NCI-H345 treated with DMSO at 0.1 percent for 48 hours (cell line): ENCODE measurements around the gene ESYT1.
A peak's percentile ranks its signal among the peaks of the same experiment; 100 is the strongest.
"Not testable (repeated sequence)": the region's sequence is repeated elsewhere in the genome, so short reads cannot be mapped to it uniquely, and the experiment has no call there.

ENCODE experiments used
- DNase-seq: peaks from one replicate; lab custom pipeline; 2025; ENCODE audit not compliant: unreplicated experiment; lab: John Stamatoyannopoulos, UW

The ESYT1 gene

GRCh38 chr12:56104109-56104814 is 23.8 kb upstream of the ESYT1 start, which contains the start of gene PA2G4:
TSS of gene PA2G4 (plus strand) at chr12:56104559. CDS start at chr12:56104738, 179 bp downstream.
- peak; percentile 96 for DNase-seq

- no peak for DNase-seq
These were observed 23.1 kb upstream of the ESYT1 start for GRCh38 chr12:56104815-56105608.

GRCh38 chr12:56105609-56105902 is 22.5 kb upstream of the ESYT1 start:
- DNase-seq, result no peak

- no peak for DNase-seq
These were observed 20.8 kb upstream of the ESYT1 start for GRCh38 chr12:56107242-56107641.

GRCh38 chr12:56110571-56110970 is 17.5 kb upstream of the ESYT1 start:
- DNase-seq, result no peak

- no peak for DNase-seq
These were observed 14.0 kb upstream of the ESYT1 start for GRCh38 chr12:56114084-56114483.

- no peak for DNase-seq
These were observed 12.7 kb upstream of the ESYT1 start for GRCh38 chr12:56115329-56115728.

GRCh38 chr12:56116267-56117081 is 11.6 kb upstream of the ESYT1 start, which contains the start of gene RPL41:
TSS of gene RPL41 (plus strand) at chr12:56116633.
- DNase-seq, result peak; percentile 98

GRCh38 chr12:56117082-56117706 is 10.9 kb upstream of the ESYT1 start:
- not testable (repeated sequence) for DNase-seq

GRCh38 chr12:56117778-56118687 is 10.0 kb upstream of the ESYT1 start, which contains the start of gene ZC3H10:
TSS of gene ZC3H10 (plus strand) at chr12:56118266. CDS start at chr12:56120563, 2,297 bp downstream.
- DNase-seq, result peak; percentile 98

GRCh38 chr12:56118688-56119357 is 9.2 kb upstream of the ESYT1 start:
- no peak for DNase-seq

GRCh38 chr12:56119361-56119796 is 8.7 kb upstream of the ESYT1 start:
- peak; percentile 82 for DNase-seq

- DNase-seq, result no peak
These were observed 7.8 kb upstream of the ESYT1 start for GRCh38 chr12:56120158-56120846.

- DNase-seq, result no peak
These were observed 6.7 kb upstream of the ESYT1 start for GRCh38 chr12:56121204-56121870.

GRCh38 chr12:56122637-56123036 is 5.4 kb upstream of the ESYT1 start:
- no peak for DNase-seq

GRCh38 chr12:56124133-56124532 is 3.9 kb upstream of the ESYT1 start:
- no peak for DNase-seq

- DNase-seq, result no peak
These were observed 1.3 kb upstream of the ESYT1 start for GRCh38 chr12:56126732-56127239.

- DNase-seq, result no peak
These were observed 581 bp upstream of the ESYT1 start for GRCh38 chr12:56127485-56127887.
